Measurements from ENCODE around the gene TNFRSF19.

Gene TNFRSF19

DNA sequence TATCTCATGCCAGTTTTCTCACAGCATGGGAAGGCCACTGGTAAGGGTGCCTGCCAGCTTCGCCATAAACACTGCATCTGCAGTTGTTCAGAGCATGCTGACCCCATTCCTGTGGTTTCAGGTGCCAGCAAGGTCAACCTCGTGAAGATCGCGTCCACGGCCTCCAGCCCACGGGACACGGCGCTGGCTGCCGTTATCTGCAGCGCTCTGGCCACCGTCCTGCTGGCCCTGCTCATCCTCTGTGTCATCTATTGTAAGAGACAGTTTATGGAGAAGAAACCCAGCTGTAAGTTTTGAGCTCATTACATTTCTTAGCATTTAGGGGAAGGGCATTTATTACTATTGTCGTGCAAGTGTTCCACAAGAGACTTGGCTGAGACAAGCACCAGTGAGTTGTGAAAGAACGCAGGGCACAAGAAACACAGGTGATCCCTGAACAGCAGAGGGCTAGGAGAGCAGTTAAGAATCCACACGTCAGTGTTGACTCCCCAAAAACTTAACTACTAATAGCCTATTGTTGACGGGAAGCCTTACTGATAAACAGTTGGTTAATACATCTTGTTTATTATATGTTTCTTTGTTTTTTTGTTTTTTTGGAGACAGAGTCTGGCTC, 88.8 kb downstream of the TNFRSF19 start:
- no peaks in the 10 kb centered on the region for H3K27me3 ChIP-seq (replicated peaks; ENCODE audit: control insufficient read depth, insufficient read depth, low read length)
- DNase-seq (ENCODE audit: extremely low read depth, insufficient read length): no peak
- peaks cover 3% of the 10 kb centered on the region for H3K36me3 ChIP-seq (ENCODE audit: control insufficient read depth, insufficient read depth, low read length)
- TF ChIP-seq, protein P1, sequence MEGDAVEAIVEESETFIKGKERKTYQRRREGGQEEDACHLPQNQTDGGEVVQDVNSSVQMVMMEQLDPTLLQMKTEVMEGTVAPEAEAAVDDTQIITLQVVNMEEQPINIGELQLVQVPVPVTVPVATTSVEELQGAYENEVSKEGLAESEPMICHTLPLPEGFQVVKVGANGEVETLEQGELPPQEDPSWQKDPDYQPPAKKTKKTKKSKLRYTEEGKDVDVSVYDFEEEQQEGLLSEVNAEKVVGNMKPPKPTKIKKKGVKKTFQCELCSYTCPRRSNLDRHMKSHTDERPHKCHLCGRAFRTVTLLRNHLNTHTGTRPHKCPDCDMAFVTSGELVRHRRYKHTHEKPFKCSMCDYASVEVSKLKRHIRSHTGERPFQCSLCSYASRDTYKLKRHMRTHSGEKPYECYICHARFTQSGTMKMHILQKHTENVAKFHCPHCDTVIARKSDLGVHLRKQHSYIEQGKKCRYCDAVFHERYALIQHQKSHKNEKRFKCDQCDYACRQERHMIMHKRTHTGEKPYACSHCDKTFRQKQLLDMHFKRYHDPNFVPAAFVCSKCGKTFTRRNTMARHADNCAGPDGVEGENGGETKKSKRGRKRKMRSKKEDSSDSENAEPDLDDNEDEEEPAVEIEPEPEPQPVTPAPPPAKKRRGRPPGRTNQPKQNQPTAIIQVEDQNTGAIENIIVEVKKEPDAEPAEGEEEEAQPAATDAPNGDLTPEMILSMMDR (IDR thresholded peaks at IDR 0.05; ENCODE audit: insufficient read depth, low read length, poor library complexity, severe bottlenecking): no peak
- no peak overlapping the region for H3K4me3 ChIP-seq (replicated peaks; ENCODE audit: low read depth, low read length)

GRCh38 chr13:23660249-23660648, 90.0 kb downstream of the TNFRSF19 start:
- DNase-seq (ENCODE audit: extremely low read depth, insufficient read length): no peak
- TF ChIP-seq, protein P1 (IDR thresholded peaks at IDR 0.05; ENCODE audit: insufficient read depth, low read length, poor library complexity, severe bottlenecking): no peak
- no peak overlapping the region for H3K4me3 ChIP-seq (replicated peaks; ENCODE audit: low read depth, low read length)
- peaks cover 3% of the 10 kb centered on the region for H3K36me3 ChIP-seq (ENCODE audit: control insufficient read depth, insufficient read depth, low read length)
- no peaks in the 10 kb centered on the region for H3K27me3 ChIP-seq (replicated peaks; ENCODE audit: control insufficient read depth, insufficient read depth, low read length)

GRCh38 chr13:23666582-23666981, 96.4 kb downstream of the TNFRSF19 start:
- Histone ChIP-seq H3K36me3 (ENCODE audit: control insufficient read depth, insufficient read depth, low read length) (peaks cover 3% of the 10 kb centered on the region; the same call in 1 of the 2 replicates), H3K4me3 (replicated peaks; ENCODE audit: low read depth, low read length) (no peak overlapping the region), H3K27me3 (replicated peaks; ENCODE audit: control insufficient read depth, insufficient read depth, low read length) (no peaks in the 10 kb centered on the region)
- DNase-seq (ENCODE audit: extremely low read depth, insufficient read length): no peak
- TF ChIP-seq, protein P1 (IDR thresholded peaks at IDR 0.05; ENCODE audit: insufficient read depth, low read length, poor library complexity, severe bottlenecking): no peak

DNA sequence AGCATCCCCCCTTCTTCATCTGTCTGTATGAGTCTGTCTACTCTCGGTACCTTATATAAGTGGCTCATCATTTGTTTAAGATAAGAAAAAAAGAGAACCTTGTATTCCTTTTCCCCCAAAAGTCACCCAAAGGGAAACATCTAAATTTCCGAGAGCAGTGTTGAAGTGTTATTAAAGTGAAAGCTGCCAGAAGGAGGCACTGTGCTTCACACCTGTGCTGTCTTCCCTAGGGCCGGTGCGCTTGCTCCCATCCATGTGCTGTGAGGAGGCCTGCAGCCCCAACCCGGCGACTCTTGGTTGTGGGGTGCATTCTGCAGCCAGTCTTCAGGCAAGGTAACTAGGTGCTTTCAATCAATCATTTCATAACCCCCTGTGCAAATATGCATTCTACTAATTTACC, 97.5 kb downstream of the TNFRSF19 start:
- TF ChIP-seq, protein P1 (IDR thresholded peaks at IDR 0.05; ENCODE audit: insufficient read depth, low read length, poor library complexity, severe bottlenecking): peak; percentile 15
- H3K4me3 ChIP-seq (replicated peaks; ENCODE audit: low read depth, low read length): no peak overlapping the region
- peaks cover 3% of the 10 kb centered on the region; the same call in 1 of the 2 replicates for H3K36me3 ChIP-seq (ENCODE audit: control insufficient read depth, insufficient read depth, low read length)
- no peaks in the 10 kb centered on the region for H3K27me3 ChIP-seq (replicated peaks; ENCODE audit: control insufficient read depth, insufficient read depth, low read length)
- DNase-seq (ENCODE audit: extremely low read depth, insufficient read length): no peak

DNA sequence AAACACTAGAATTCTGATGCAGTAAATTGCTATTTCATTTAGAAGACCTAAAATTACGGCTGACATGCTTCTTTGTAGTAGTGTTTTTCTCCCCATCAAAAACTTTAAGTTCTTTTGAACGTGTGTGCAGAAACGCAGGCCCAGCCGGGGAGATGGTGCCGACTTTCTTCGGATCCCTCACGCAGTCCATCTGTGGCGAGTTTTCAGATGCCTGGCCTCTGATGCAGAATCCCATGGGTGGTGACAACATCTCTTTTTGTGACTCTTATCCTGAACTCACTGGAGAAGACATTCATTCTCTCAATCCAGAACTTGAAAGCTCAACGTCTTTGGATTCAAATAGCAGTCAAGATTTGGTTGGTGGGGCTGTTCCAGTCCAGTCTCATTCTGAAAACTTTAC, 98.3 kb downstream of the TNFRSF19 start:
- H3K4me3 ChIP-seq (replicated peaks; ENCODE audit: low read depth, low read length): no peak overlapping the region
- TF ChIP-seq, protein P1 (IDR thresholded peaks at IDR 0.05; ENCODE audit: insufficient read depth, low read length, poor library complexity, severe bottlenecking): no peak
- H3K36me3 ChIP-seq (ENCODE audit: control insufficient read depth, insufficient read depth, low read length): peaks cover 5% of the 10 kb centered on the region; the same call in 1 of the 2 replicates
- no peaks in the 10 kb centered on the region for H3K27me3 ChIP-seq (replicated peaks; ENCODE audit: control insufficient read depth, insufficient read depth, low read length)
- DNase-seq (ENCODE audit: extremely low read depth, insufficient read length): no peak

DNA sequence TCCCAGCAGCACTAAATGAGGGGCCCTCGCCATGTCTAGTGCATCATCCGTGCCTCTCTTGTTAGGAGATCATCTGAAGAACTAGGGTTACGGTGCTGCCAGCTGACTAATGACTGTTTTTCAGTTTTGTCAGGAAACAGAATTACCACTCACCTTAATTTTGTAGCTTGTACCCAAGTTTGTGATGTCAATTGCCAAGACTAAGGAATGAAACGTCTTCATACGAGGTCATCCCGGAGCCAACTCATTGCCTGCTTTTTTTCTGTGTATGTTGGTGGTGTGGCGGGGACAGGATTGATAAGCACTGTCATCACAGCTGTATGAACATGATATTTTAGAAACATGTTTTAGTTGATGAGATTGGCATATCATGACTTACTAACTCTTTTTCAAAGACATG, 100.6 kb downstream of the TNFRSF19 start:
- no peak overlapping the region for H3K4me3 ChIP-seq (replicated peaks; ENCODE audit: low read depth, low read length)
- TF ChIP-seq, protein P1 (IDR thresholded peaks at IDR 0.05; ENCODE audit: insufficient read depth, low read length, poor library complexity, severe bottlenecking): no peak
- peaks cover 12% of the 10 kb centered on the region for H3K36me3 ChIP-seq (ENCODE audit: control insufficient read depth, insufficient read depth, low read length)
- DNase-seq (ENCODE audit: extremely low read depth, insufficient read length): no peak
- H3K27me3 ChIP-seq (replicated peaks; ENCODE audit: control insufficient read depth, insufficient read depth, low read length): no peaks in the 10 kb centered on the region

Measured in GM06990 (cell line).